ENCODE measurements around the gene SBF1. TPM values are rescaled to one million over a fixed set of nuclear protein-coding genes. Genes with fewer than 3 reads are reported as not detected.

Gene SBF1
- total RNA-seq, 2 donors from 2014 or later, result 41.1 to 57.1 TPM

DNA sequence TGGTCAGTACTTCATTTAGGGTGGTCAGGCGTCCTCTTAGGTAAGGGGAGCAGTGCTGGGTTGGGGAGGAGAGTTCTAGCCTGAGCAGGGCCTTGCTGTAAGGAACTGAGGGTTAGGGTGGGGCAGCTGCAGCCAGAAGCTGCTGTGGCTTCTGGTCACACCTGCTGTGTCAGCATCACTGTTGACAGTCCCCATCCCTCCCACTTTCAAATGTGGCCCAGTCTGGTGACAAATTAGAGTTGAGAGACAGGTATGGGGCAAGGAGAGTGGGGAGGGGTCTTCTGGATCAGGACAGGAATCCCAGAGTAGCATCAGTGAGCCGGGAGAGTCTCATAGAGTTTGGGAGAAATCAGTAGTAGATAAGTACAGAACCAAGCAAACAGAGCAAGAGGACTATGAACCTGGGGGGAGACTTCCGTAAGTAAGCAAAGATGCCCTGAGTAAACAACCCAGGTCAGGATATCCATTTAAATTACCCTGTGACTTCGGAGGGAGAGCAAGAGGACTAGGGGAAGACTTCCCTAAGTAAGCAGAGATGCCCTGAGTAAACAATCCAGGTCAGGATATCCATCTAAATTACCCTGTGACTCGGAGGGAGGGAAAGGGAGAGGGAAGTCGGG, 78.0 kb downstream of the SBF1 start:
- Histone ChIP-seq H3K36me3 (peaks cover 40% of the 10 kb centered on the region), H3K4me3 (no peak overlapping the region), H3K4me1 (peaks cover 0 to 6% of the 10 kb centered on the region in 2 donors), H3K27me3 (no peaks in the 10 kb centered on the region), H3K27ac (no peak overlapping the region), H3K9me3 (no peaks in the 10 kb centered on the region)
- TF ChIP-seq CTCF (IDR thresholded peaks at IDR 0.05), result no peak
- DNase-seq (ENCODE audit: low spot score), result no peak

Other genes starting within 250 kb of the SBF1 start
- 10 to 100 TPM; 19.5 to 22.1 TPM for gene TUBGCP6, start 230.0 kb downstream of the SBF1 start, total RNA-seq
- 1 to 10 TPM; 6.7 to 9.1 TPM for gene HDAC10, start 223.8 kb downstream of the SBF1 start, total RNA-seq
- gene MAPK12, start 213.4 kb downstream of the SBF1 start, total RNA-seq, result 10 to 100 TPM in 1 of 2 donors, 1 to 10 TPM in 1; 5.0 to 13.0 TPM
- 1 to 10 TPM; 3.7 to 4.0 TPM for gene MAPK11, start 204.7 kb downstream of the SBF1 start, total RNA-seq
- gene PLXNB2, start 167.4 kb downstream of the SBF1 start, total RNA-seq, result 10 to 100 TPM; 60.3 to 92.8 TPM
- 1 to 10 TPM in 1 of 2 donors, under 1 TPM in 1; 0.85 to 1.0 TPM for gene DENND6B, start 148.0 kb downstream of the SBF1 start, total RNA-seq
- 10 to 100 TPM; 45.2 to 54.8 TPM for gene PPP6R2, start 131.7 kb downstream of the SBF1 start, total RNA-seq
- gene ADM2, start 6.5 kb upstream of the SBF1 start, total RNA-seq, result under 1 TPM in 1 of 2 donors, not detected in 1; 0.08 TPM
- gene MIOX, start 11.8 kb upstream of the SBF1 start, total RNA-seq, result not detected
- gene LMF2, start 32.7 kb upstream of the SBF1 start, total RNA-seq, result 10 to 100 TPM; 30.1 to 33.8 TPM
- 10 to 100 TPM; 19.5 to 33.4 TPM for gene NCAPH2, start 33.2 kb upstream of the SBF1 start, total RNA-seq
- gene SCO2, start 50.6 kb upstream of the SBF1 start, total RNA-seq, result under 1 TPM in 1 of 2 donors, not detected in 1; 0.94 TPM
- gene TYMP, start 55.0 kb upstream of the SBF1 start, total RNA-seq, result 10 to 100 TPM in 1 of 2 donors, 1 to 10 TPM in 1; 9.1 to 35.8 TPM
- not detected for gene KLHDC7B, start 70.9 kb upstream of the SBF1 start, total RNA-seq
- gene SYCE3, start 87.9 kb upstream of the SBF1 start, total RNA-seq, result not detected
- 100 to 1,000 TPM; 184 to 281 TPM for gene CPT1B, start 103.4 kb upstream of the SBF1 start, total RNA-seq
- gene CHKB, start 107.8 kb upstream of the SBF1 start, total RNA-seq, result 10 to 100 TPM; 25.1 to 29.5 TPM
- gene MAPK8IP2, start 125.8 kb upstream of the SBF1 start, total RNA-seq, result under 1 TPM; 0.26 to 0.71 TPM
- gene ARSA, start 153.1 kb upstream of the SBF1 start, total RNA-seq, result 10 to 100 TPM; 30.7 to 38.9 TPM
- gene SHANK3, start 197.8 kb upstream of the SBF1 start, total RNA-seq, result 10 to 100 TPM in 1 of 2 donors, 1 to 10 TPM in 1; 8.2 to 12.3 TPM